Mucosa of stomach (tissue), 1 donor: ENCODE results near the gene SLC4A5.

Experiments used
- H3K27me3 ChIP-seq: one replicate; pipeline ENCODE4 v1.7.0; 2013; ENCODE audit warnings: mild to moderate bottlenecking, low read length; ENCODE audit not compliant: control insufficient read depth, insufficient read depth
- H3K36me3 ChIP-seq: one replicate; pipeline ENCODE4 v1.7.0; 2013; ENCODE audit warnings: low read length; ENCODE audit not compliant: control insufficient read depth, insufficient read depth
- H3K4me1 ChIP-seq: one replicate; pipeline ENCODE4 v1.7.0; 2013; ENCODE audit warnings: mild to moderate bottlenecking, low read length; ENCODE audit not compliant: control insufficient read depth, insufficient read depth
- H3K4me3 ChIP-seq: one replicate; pipeline ENCODE4 v1.7.0; 2013; ENCODE audit warnings: low read length
- H3K9ac ChIP-seq: one replicate; pipeline ENCODE4 v1.7.0; 2013; ENCODE audit warnings: mild to moderate bottlenecking, low read length, moderate library complexity
- H3K9me3 ChIP-seq: one replicate; pipeline ENCODE4 v1.7.0; 2013; ENCODE audit warnings: mild to moderate bottlenecking, low read length, moderate library complexity; ENCODE audit not compliant: control insufficient read depth
- donor health status: Pancreatic carcinoma.

The SLC4A5 gene

DNA sequence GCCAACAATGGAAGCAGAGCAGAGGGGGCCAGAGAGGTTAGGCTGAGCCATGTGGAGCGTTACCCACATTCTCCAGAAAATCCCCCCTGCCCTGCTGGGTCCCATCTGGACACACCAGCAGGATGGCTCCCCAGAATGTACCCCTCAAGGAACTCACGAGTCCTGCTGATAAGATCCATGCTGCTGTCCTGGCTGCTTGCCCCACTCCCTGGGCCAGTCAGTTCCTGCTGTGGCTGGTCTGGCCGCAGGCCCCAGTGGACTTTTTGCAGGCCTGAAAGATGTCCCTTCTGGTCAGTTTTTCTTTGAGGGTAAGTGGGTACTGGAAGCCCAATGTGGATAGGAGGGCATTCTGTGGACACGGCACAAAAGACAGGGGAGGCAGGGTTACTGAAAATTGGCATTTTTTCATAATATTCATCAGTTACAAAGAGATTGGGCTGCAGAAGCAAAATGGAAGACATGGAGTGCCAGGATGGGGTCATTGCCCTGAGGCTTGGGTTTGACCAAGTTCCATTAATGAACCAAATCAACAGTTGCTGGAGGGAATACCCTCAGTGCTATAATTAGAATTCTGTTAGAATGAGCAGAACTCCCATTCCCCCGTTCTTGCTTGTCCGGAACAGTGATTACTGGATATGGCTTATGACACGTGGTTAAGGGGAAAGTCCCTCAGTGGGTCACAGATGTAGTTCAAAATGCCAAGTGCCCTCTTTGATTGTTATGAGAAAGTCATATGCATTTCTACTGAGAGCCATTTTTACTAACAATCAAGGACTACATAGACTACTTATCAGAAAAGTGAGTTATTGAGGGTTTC lies 38.7 kb downstream of the SLC4A5 start:
- no peak overlapping the region for H3K4me3 ChIP-seq
- no peaks in the 10 kb centered on the region for H3K4me1 ChIP-seq
- H3K36me3 ChIP-seq = no peaks in the 10 kb centered on the region
- H3K27me3 ChIP-seq = no peaks in the 10 kb centered on the region
- no peak overlapping the region for H3K9ac ChIP-seq
- no peaks in the 10 kb centered on the region for H3K9me3 ChIP-seq

DNA sequence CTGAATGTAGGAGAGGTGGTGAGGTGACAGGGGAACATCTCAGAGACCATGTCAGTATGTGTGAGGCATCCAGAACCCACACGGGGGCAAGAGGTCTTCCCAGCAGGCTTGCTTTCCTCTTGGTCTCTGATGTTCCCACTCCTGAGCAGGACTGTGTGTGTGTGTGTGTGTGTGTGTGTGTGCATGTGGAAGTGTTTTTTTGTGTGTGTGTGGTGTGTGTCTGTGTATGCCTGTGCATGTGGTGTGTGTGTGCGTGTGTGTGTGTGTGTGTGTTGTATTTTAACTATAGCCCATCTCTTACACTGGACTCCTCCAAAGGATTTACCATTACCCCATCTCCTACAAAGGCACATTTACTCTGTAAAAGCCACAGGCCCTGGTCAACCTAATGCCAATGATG lies 40.4 kb downstream of the SLC4A5 start:
- H3K27me3 ChIP-seq = no peaks in the 10 kb centered on the region
- no peaks in the 10 kb centered on the region for H3K36me3 ChIP-seq
- no peaks in the 10 kb centered on the region for H3K9me3 ChIP-seq
- H3K9ac ChIP-seq = no peak overlapping the region
- no peaks in the 10 kb centered on the region for H3K4me1 ChIP-seq
- H3K4me3 ChIP-seq = no peak overlapping the region

DNA sequence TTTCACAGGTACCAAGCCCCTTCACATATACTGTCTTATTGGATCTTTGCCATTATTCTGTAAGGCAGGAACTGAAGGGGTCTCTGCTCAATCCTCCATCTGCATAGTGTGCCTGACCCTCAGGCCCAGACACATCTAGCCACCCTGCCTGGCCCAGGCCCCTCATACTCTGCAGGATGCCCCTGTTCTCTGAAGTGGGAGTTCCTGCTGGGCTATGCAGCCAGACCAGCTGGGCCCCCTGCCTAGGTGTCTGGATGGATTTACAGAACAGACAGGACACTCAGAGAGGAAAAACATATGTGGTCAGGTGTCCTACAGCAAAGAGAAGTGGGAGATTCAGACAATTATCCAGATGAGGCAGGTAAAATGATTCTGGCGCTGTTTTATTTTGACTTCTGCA lies 42.0 kb downstream of the SLC4A5 start:
- Histone ChIP-seq H3K9ac (no peak overlapping the region), H3K4me1 (no peaks in the 10 kb centered on the region)

DNA sequence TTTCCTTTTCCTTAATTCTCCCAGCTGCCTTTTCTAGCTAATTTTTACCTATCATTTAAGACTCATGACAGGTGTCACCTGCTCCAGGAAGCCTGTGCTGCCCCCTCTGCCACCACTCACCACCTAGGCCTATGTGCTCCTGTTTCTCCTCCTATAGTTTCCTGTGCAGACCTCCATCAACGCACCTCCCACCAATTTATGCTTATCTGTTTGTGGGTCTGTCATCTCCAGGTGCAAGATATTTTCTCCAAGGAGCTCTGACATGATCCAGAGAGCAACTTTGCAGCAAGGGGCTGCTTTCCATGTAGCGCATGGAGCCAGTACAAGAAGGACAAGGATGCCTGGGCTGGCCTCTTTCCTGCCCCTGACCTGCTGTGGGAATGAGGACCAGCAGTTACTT lies 42.7 kb downstream of the SLC4A5 start:
- Histone ChIP-seq H3K9me3 (no peaks in the 10 kb centered on the region), H3K36me3 (no peaks in the 10 kb centered on the region), H3K27me3 (no peaks in the 10 kb centered on the region), H3K4me1 (no peaks in the 10 kb centered on the region), H3K9ac (no peak overlapping the region), H3K4me3 (no peak overlapping the region)

More for the DNA sequence above, 42.0 kb downstream of the SLC4A5 start:
- no peaks in the 10 kb centered on the region for H3K36me3 ChIP-seq
- H3K9me3 ChIP-seq = no peaks in the 10 kb centered on the region
- H3K4me3 ChIP-seq = no peak overlapping the region
- H3K27me3 ChIP-seq = no peaks in the 10 kb centered on the region

DNA sequence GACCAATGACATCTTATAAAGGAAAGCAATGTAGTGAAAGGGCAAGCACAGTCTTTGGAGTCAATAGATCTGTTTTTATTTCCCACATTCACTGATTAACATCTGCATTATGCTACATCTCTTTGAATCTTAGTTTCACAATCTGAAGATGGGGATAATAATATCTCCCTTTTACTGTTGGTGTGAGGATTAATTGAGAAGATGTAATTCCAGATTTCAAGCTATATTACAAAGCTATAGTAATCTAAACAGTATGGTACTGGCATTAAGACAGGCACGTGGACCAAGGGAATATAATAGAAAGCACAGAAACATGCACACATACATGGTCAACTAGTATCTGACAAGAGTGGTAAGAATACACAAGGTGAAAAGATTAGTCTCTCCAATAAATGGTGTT lies 45.3 kb downstream of the SLC4A5 start:
- no peak overlapping the region for H3K9ac ChIP-seq
- no peak overlapping the region for H3K4me3 ChIP-seq
- H3K9me3 ChIP-seq = no peaks in the 10 kb centered on the region
- no peaks in the 10 kb centered on the region for H3K36me3 ChIP-seq
- H3K4me1 ChIP-seq = peaks cover 6% of the 10 kb centered on the region
- no peaks in the 10 kb centered on the region for H3K27me3 ChIP-seq

DNA sequence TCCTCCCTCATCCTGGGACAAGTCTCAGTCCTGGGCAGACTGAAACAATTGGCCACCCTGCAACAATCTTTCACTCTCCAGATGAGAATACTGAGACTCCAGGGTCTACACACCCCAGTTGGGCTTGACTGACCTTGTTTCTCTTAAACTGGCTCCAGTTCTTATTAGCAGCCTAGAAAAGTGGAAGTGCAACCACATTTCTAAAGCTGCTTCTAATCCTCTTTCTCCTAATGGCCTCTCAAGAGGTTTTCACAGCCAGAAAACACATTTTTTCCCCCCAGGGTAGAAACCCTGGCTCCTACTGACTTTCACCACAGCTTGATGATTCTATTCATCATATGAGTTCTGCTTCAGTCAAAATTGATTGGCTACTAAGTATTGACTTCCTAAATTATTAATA lies 45.8 kb downstream of the SLC4A5 start:
- Histone ChIP-seq H3K4me1 (peaks cover 11% of the 10 kb centered on the region), H3K9me3 (no peaks in the 10 kb centered on the region), H3K9ac (no peak overlapping the region), H3K27me3 (no peaks in the 10 kb centered on the region), H3K4me3 (no peak overlapping the region), H3K36me3 (no peaks in the 10 kb centered on the region)

DNA sequence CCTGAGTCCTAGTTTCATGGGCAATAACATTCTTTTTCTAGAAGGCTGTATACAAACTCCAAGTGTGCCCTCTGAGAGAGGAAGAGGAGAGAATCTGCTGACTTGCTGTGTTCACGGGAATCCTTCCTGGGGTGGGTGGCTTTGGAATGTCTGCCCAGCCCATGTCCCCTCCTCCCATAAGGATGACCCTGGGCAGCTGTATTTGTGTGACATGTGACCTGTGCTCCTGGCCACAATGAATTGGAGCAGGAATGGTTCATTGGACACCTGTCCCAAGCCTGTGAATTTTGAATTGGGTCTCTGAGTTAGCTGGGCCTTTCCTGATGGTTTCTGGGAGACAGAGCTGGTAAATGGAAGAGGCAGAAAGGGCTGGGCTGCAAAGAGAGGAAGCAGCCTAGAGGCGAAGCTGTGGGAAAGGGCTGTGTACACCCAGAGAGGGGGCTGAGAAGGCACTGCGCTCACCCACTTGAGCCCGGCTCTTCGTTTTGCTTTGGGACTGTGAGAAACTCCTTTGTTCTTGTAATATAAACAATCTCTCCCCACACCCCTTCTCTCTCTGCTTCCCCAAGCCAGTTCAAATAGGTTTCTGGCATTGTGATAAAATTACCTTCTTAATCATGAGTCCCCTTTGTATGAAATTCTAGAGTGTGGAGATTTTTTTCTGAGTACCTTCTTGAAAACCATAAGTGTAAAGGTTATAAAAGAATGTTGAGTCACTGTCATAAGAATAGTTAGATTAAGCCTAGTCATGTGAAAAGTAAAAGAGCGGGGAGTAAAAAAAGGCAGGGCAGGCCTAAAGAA lies 49.8 kb downstream of the SLC4A5 start:
- no peaks in the 10 kb centered on the region for H3K36me3 ChIP-seq
- no peaks in the 10 kb centered on the region for H3K9me3 ChIP-seq
- peaks cover 18% of the 10 kb centered on the region for H3K4me1 ChIP-seq
- no peak overlapping the region for H3K9ac ChIP-seq
- H3K4me3 ChIP-seq = no peak overlapping the region
- no peaks in the 10 kb centered on the region for H3K27me3 ChIP-seq

DNA sequence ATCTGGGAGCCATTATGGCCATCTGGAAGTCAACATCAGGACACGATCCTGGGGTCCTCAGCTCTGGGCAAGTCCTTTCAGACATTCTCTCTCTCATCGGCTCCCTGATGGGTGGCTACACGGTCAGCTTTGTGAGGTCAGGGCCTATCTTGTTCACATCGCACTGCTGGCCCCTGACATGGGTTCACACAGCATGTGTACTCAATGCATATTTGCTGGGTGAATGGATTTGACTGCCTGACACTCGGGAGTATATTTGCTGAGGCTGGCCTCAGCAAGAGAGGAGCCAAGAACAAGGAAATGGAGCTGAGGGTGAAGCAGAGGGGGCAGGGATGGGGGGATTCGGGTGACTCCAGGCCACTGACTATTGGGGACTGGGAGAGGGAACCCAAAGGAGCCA lies 50.5 kb downstream of the SLC4A5 start:
- Histone ChIP-seq H3K36me3 (no peaks in the 10 kb centered on the region), H3K4me1 (peaks cover 18% of the 10 kb centered on the region), H3K4me3 (no peak overlapping the region), H3K9me3 (no peaks in the 10 kb centered on the region), H3K27me3 (no peaks in the 10 kb centered on the region), H3K9ac (no peak overlapping the region)

DNA sequence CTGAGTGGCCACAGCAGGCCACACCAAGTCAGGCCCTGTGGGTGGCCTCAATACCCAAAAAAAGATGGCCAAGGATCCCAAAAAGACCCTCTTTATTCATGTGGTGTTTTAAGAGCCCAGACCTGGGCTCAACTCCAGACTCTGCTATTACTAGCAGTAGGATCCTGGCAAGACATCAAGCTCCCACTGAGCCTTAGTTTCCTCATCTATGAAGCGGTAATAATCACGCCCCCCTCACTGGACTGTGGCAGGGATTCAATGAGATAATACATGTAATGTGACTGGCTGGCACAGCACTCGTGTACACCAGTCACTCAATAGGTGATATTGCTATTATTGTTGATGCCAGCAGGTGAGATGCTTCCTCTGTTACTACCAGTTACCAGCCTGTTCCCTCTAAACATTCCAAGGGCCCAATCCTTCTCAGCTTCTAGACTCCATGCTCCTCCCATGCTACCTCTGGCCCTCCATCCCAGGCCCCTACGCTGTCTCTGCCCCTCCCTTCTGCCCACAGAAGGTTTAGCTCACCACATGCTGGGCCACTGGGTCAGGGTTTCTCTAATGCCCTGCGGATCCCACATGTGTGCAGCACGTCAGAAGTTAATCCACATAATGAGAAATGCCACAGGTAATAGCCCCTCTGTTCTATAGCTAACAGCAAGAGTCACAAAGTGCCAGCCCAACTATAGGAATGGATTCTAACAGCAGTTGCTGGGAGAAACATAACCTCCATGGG lies 51.2 kb downstream of the SLC4A5 start:
- no peaks in the 10 kb centered on the region for H3K9me3 ChIP-seq
- no peak overlapping the region for H3K4me3 ChIP-seq
- peaks cover 18% of the 10 kb centered on the region for H3K4me1 ChIP-seq
- no peak overlapping the region for H3K9ac ChIP-seq
- H3K27me3 ChIP-seq = no peaks in the 10 kb centered on the region
- no peaks in the 10 kb centered on the region for H3K36me3 ChIP-seq

DNA sequence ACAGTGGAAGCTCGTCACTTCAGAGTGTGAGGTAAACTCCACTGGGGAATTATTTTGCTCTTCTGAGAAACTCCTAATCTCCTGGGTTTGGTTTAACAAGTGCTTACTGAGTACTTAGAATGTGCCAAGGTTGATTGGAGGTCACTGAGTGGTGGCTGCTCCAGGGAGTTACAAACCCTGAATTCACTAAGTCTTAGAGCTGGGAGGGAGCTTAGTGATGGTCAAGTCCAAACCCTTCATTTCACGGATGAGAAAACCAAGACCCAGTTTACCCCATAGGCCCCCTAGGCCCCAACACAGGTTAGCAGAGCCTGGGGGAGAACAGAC lies 52.0 kb downstream of the SLC4A5 start:
- H3K36me3 ChIP-seq = no peaks in the 10 kb centered on the region
- H3K9me3 ChIP-seq = no peaks in the 10 kb centered on the region
- H3K4me3 ChIP-seq = no peak overlapping the region
- no peak overlapping the region for H3K9ac ChIP-seq
- H3K27me3 ChIP-seq = no peaks in the 10 kb centered on the region
- peaks cover 18% of the 10 kb centered on the region for H3K4me1 ChIP-seq

DNA sequence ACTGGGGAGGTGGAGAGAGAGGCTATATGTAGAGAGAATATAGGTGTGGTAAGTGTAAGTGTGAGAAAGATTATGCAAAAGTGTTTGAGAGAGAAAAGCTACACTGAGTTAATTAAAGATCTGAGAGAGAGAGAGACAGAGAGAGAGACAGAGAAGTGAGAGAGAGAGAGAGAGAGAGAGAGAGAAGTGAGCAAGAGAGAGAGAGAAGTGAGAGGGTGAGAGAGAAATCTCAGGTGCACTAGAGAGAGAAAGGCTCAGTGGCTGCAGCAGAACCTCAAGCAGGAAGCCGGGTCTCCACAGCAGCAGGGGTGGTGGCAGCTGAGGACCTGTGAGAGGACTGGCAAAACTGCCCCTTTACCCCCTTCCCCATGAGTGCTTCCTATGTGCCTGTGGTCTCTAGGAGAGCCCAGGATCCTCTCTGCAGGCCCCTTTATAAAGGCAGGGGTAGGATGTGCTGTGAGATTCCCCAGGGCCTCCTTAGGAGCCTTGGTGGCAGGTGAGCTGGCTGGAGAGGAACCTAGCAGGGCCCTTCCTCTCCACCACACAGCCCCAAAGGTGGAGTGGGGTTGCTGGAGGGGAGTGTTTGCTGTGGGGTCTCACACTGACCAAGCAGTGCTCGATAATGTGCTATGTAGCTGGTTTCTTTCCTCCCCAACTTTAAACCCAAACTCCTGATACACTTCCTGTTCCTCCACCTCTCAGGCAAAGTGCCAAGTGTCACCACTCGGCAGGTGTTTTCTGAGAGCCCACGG lies 52.6 kb downstream of the SLC4A5 start:
- Histone ChIP-seq H3K9me3 (no peaks in the 10 kb centered on the region), H3K36me3 (no peaks in the 10 kb centered on the region), H3K4me1 (peaks cover 18% of the 10 kb centered on the region), H3K9ac (no peak overlapping the region), H3K27me3 (no peaks in the 10 kb centered on the region), H3K4me3 (no peak overlapping the region)
